NCI-H524 (cell line): ENCODE results near the gene BCL2L15.
"Not testable (repeated sequence)": the region's sequence is repeated elsewhere in the genome, so short reads cannot be mapped to it uniquely, and the experiment has no call there.

Experiments
- DNase-seq, 2 experiments: peaks; one replicate each; lab custom pipeline; 2025; lab: John Stamatoyannopoulos, UW

BCL2L15 gene

GRCh38 chr1:113871597-113872113 lies 15.7 kb downstream of the BCL2L15 start, which contains the start of gene PTPN22:
Gene PTPN22, minus strand, starts transcription at chr1:113871712.
- no peak for DNase-seq

GRCh38 chr1:113870778-113871177 lies 16.6 kb downstream of the BCL2L15 start:
- DNase-seq, result no peak

GRCh38 chr1:113868387-113869083 lies 18.8 kb downstream of the BCL2L15 start:
- peak in 1 of 2 experiments; percentile 2 for DNase-seq

- DNase-seq, result no peak
These were observed 25.7 kb downstream of the BCL2L15 start for GRCh38 chr1:113861641-113862040.

GRCh38 chr1:113860891-113861290 lies 26.5 kb downstream of the BCL2L15 start:
- no peak for DNase-seq

- no peak for DNase-seq
These were observed 27.8 kb downstream of the BCL2L15 start for GRCh38 chr1:113859478-113860175.

GRCh38 chr1:113858982-113859381 lies 28.4 kb downstream of the BCL2L15 start:
- DNase-seq, result no peak

- no peak for DNase-seq
These were observed 29.0 kb downstream of the BCL2L15 start for GRCh38 chr1:113858418-113858817.

- no peak for DNase-seq
These were observed 29.6 kb downstream of the BCL2L15 start for GRCh38 chr1:113857776-113858175.

- DNase-seq, result no peak
These were observed 31.0 kb downstream of the BCL2L15 start for GRCh38 chr1:113856401-113856790.

- DNase-seq, result no peak
These were observed 31.6 kb downstream of the BCL2L15 start for GRCh38 chr1:113855630-113856400.

GRCh38 chr1:113854234-113854633 lies 33.1 kb downstream of the BCL2L15 start:
- DNase-seq, result no peak

- not testable (repeated sequence) for DNase-seq
These were observed 34.7 kb downstream of the BCL2L15 start for GRCh38 chr1:113852694-113853093.

GRCh38 chr1:113850127-113850796 lies 37.1 kb downstream of the BCL2L15 start:
- DNase-seq, result no peak

GRCh38 chr1:113849072-113849471 lies 38.3 kb downstream of the BCL2L15 start:
- no peak for DNase-seq

- no peak for DNase-seq
These were observed 40.9 kb downstream of the BCL2L15 start for GRCh38 chr1:113846391-113847035.

GRCh38 chr1:113836534-113836933 lies 50.8 kb downstream of the BCL2L15 start:
- no peak for DNase-seq

- peak in 1 of 2 experiments; percentile 43 for DNase-seq
These were observed 51.6 kb downstream of the BCL2L15 start for GRCh38 chr1:113835686-113836290.

- DNase-seq, result no peak
These were observed 52.7 kb downstream of the BCL2L15 start for GRCh38 chr1:113834716-113835115.
